ENCODE measurements around the gene KRTAP5-6.
A peak's percentile ranks its signal among the peaks of the same experiment; 100 is the strongest.

KRTAP5-6 gene, protein sequence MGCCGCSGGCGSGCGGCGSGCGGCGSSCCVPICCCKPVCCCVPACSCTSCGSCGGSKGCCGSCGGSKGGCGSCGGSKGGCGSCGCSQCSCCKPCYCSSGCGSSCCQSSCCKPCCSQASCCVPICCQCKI

DNA sequence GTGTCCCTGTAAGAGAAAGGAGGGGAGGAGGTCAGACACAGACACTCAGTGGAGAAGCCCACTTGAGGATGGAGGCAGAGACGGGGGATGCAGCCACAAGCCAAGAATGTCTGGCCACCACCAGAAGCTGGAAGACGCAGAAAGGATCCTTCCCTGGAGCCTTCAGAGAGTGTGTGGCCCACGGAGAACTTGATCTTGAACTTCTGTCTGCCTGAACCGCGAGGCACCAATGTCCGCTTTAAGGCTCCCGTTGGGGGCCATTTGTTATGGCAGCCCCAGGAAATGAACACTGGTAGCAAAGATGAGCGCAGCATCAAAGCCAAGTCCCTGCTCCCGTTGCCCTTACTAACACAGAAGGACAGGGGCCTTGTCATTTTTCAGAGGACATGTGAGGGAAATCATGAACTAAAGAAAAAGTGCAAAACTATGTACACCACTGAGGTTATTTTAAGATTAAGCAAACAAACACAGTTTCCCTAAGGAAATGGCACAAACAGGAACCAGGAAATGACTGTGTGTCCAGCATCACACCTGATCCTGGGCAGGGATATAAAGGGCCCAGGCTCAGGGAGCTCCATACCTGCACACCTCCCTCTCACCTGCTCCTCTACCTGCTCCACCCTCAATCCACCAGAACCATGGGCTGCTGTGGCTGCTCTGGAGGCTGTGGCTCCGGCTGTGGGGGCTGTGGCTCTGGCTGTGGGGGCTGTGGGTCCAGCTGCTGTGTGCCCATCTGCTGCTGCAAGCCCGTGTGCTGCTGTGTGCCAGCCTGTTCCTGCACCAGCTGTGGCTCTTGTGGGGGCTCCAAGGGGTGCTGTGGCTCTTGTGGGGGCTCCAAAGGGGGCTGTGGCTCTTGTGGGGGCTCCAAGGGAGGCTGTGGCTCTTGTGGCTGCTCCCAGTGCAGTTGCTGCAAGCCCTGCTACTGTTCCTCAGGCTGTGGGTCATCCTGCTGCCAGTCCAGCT lies at the start of gene KRTAP5-6:
KRTAP5-6 (plus strand) TSS at position 588 of the 963 bp plus-strand sequence; CDS start at position 639, 51 bp downstream.
- no peak for DNase-seq

DNA sequence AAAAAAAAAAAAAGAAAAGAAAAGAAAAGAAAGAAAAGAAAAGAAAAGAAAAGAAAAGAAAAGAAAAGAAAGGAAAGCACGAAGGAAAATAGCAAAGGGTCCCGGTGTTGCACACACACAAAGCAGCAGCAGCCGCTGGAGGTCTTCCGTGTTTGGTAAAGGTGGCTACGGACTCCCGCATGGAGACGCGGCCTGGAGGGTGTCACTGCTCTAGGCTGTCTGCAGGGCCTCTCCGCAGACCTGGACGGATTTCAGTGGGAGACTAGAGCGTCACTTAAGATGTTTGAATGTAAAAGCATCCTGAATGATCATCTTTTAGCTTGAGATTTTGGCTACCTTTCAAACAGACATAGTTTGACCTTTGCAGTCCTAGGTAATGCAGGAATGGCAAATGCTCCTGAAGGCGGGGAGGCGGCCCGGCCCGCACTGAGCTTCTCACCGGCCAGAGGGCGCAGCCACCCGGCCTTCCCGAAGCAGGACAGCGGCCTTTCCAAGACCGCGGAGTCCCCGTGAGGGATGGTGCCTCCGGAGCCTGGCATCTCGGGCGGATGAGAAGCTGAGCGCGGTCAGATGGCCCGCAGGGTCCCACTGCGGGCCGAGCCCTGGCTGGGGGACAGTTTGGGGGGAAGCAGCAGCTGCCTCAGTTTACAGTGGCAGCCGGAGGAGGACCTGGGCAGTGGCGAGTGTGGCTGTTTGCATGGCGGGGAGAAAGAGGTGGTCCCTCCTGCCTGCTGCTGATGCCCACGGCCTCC lies 48.9 kb upstream of the KRTAP5-6 start:
- no peak for DNase-seq

DNA sequence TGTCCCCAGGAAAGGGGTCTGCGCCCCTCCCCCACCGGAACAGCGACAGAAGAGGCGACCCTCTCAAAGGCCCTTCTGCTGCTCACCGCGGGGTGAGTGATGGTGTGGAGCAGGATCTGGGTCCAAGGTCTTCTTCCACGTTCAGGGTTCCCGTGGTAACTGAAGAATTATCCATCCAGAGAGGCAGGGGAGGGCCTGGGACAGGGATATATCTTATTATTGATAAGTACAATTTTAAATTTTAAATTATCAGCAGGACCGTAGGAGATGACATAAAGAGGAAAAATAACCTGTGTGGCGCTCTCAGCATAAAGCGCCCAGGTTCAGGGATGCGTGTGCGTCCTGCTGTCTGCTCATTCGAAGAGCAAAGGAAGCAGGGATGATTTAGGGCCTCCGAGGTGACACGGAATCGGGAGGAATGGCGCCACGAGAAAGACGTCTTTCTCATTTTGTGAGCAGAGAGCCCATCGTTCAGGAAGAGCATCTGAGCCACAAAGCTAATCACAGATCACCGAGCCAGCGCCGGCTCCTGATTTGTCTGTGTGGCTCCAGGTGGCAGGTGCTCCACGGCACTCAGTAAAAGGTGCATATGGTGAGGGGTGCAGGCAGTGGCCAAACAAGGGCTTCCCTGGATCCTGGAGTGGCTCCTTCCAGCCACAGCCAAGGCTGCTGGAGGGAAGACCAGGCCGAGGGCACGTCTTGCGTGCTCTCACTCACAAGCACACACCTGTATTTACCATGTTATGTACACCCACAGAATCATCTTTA lies 48.2 kb upstream of the KRTAP5-6 start:
- no peak for DNase-seq

DNA sequence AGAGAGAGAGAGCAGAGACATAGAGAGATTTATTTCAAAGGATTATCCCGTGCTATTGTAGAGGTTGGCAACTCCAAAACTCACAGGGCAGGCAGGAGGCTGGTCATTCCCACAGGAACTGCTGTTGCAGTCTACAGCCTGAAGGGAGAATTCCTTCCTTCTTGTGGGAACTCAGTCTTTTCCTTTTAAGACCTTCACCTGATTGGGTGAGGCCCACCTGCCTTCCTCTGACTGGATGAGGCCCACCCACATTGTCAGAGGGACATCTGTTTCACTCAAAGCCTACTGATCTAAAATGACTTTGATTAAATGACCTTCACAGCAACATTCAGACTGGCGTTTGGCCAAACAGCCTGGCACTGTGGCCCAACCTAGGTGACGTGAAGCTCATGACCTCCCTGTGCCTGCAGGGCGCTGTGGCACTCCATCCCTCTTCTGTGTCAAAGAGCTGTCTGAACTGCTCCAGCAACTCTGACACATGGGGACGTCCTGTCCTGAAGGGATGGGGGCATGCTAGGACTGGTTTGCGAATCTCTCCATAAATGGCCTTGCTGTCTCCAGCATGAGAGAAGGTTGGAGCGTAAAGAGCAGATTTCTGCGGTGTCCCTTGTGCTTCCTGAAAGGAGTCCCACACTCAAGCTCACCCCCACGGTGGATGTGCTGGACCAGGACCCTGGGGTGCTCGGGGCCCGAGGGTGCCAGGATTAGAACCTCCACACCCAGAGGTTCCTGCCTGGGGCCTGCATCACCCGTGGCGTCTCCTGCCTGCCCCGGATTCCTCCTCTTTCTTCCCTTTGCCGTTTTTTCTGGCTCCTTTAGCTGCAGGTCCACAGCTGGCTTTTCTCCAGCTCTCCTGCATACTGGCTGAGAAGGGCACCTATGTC lies 46.7 kb upstream of the KRTAP5-6 start:
- DNase-seq = no peak

DNA sequence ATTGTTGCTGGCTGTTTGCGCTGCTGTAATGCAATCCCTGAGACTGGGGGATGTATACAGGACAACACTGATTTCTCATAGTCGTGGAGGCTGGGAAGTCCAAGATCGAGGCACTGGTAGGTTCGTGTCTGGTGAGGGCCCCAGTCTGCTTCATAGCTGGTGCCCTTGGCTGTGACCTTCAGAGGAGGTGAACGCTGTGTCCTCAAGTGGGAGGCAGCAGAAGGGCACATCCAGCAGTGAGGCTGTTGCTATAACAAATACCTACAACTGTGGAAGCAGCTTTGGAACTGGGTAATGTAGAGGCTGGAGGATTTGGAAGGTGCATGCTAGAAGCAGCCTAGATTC lies 46.1 kb upstream of the KRTAP5-6 start:
- no peak for DNase-seq

DNA sequence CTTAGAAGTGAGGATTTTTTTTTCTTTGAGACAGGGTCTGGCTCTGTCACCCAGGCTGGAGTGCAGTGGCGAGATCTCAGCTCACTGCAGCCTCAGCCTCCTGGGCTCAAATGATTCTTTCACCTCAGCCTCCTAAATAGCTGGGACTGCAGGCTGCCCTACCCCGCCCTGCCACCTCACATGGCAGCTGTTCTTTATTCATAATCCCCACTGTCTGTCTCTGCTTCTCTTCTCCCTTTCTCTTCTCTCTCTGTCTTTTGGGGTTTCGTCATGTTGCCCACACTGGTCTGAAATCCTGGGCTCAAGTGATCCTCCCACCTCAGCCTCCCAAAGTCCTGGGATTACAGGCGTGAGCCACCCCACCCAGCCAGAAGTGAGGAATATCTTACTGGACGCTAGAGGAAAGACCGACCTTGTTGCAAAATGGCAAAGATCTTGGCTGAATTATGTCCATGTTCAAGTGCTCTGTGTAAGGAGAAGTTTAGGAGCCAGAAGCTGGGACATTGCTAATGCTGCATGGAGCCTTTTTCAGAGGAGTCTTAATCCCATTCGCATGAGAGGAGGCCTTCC lies 45.5 kb upstream of the KRTAP5-6 start:
- DNase-seq = no peak

DNA sequence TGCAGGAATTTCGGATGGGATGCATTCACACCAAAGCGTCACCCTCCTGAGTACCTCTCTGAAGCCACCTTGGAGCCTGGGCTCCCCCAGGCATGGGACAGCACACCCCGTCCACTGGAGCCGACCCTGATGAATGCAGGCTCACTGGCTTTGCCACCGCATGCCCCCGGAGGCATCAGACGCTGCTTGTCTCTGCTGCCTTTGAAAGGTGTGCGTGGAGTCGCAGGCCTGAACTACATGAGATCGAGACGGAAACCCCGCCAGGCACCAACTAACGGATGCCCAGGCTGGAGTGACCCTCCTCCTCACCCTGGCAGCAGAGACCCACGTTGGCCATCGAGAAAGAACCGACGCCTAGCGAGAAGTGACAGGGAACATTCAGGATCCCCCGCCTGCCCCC lies 45.0 kb upstream of the KRTAP5-6 start:
- DNase-seq = no peak

DNA sequence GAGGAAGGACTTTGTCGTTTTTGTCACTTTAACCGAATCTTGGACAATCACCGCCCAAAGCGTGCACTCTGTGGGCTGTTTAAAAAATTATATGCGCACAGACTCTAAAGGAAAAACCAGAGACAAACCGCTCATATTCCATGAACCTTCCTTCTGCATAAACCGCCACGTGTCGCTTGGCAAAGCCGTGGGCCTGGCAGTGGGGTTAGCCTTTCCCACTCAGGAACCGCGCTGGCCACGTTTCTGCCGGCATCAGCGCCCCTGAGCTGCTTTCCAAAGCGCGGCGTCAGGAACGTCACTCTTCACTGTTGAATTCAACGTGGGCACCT lies 44.6 kb upstream of the KRTAP5-6 start:
- DNase-seq = no peak

DNA sequence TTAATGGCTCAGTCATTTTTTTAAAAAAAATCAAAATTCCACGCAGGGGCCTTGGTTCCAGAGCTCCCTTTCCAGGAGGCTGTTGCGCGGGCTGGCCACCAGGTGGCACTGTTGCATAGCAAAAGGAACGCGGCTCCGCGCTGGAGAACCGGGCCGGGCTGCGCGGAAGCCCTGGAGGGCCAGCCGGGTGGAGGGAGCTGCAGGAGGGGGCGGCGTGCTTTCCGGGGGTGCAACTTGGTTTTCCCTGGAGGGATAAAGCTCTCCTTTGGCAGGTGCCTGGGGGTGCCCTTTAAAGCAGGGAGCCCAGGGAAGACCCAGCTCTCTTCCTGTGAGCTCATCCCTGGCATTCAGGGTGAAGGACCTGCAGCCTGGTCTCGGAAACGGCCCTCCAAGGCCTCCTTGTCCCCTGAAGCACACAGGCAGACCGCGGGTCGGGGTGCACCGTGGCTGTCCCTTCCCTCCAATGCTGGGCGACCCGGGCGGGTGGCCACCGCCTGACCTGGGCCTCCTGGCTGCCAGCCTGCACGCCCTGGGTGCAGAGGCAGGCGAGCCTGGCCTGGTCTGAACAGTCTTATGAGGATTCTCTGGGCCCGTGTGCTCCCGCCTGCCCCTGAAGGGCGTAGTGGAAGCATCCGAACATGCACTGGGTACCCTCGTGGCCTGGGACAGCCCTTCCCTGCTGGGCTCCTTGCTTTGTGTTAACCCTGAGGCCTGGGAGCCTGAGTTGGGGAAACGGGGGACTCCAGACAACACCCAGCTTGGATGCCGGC lies 44.0 kb upstream of the KRTAP5-6 start:
- DNase-seq = peak; percentile 83

DNA sequence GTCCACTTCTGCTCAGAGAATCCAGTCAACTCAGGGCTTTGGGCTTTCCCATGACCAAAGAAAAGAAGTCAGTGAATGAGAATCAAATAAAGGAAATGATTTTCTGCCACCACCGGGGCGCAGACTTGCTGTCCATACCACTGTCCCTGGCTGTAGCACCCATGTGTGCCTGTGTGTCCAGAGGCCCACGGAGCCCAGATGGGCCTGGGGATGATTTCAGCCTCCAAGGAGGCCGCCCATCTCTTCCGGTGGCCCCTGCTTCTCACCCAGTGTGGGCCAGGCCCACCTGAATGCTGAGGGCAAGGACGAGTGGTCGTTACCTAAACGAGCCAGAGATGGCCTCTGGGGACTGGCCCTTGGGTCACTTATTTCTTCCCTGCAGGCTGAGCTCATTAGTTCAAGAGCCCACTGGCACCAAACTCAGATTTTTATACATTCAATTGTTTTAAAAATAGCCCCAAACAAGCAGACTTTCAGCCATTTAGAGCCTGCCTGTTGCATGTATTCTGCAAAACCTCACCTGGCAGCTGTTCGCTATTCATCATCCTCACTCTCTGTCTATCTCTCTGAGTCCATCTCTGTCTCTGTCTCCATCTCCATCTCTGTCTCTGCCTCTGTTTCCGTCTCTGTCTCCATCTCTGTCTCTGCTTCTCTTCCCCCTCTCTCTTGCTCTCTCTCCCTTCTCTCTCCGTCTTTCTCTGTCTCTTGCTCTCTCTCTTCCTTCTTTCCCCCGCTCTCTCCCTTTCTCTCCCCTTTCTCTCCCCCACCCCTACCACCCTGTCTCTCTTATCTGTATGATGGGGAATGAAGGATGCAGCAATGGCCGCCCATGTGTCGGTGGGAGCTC lies 43.2 kb upstream of the KRTAP5-6 start:
- no peak for DNase-seq

DNA sequence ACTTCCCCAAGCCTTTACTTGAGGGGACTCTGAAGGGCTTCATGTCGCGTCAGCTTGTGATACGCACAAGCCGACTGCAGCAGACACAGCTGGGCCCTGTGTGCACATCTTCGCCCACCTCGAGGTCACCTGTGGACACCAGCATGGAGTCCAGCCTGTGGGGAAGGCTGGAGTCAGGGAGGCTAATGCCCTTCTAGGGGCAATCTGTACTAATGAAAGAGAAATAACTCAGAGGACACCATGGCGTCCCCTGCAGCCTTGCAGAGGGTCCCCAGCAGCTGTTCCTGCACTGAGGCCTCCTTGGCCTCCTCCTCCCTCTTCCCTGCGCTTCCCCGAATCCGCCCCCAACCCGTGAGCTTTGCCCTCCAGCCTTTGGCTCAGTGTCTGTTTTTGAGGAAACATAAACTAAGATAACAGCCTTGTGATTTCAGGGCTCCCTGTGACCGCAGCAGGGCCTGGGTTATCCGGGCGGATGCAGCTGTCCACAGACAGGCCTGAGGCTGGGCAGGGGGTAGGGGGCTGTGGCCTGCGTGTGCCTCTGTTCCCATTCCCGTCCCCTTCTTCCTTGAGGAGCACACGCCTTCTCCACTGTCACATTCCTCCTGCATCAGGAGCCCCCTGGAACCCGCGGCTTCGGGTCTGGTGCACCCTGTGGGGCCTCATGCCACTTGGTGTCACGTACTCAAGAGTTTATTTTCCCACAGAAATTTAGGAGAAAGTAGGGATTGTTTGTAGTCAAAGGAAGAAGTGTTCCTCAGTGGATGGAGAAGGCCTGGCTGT lies 42.4 kb upstream of the KRTAP5-6 start:
- no peak for DNase-seq

DNA sequence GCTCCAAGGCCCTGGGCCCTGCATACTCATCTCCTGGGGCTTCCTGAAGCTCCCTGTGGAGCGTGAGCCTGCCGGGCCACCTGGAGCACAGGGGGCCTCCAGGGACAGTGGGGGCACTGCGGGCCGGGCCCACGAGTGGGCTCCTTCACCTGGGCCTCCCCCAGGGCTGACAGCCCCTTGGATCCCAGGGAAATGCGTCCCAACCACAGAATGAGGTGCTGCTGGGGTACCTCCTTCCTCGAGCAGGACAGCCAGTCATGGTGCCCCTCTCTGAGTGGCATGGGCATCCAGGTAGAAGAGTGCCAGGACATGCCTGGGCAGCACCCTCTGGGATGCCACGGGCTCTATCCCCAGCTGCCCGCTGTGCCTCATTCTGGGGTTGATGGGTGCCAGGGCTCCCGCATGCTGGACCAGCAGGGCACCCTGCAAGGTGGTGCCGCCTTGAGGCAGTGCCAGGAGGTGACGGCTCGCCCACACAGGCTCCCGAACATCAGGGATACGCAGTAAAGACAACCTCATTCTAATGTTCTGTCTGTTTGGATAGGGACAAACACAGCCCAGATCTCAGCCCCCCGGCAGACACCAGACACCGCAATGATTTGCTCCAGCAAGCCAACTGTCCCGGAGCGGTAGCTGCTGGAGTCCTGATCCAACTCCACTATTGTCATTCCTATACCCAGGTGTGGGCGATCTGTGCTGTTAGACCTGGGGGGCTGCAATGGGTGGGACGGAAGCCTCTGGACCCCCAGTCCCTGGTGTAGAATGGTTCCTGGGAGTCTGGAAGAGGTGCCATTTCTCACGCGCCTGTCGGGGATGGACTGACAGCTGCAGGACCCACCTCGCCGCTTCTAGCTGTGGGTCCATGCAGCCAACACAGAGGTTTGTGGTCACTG lies 41.6 kb upstream of the KRTAP5-6 start:
- no peak for DNase-seq

DNA sequence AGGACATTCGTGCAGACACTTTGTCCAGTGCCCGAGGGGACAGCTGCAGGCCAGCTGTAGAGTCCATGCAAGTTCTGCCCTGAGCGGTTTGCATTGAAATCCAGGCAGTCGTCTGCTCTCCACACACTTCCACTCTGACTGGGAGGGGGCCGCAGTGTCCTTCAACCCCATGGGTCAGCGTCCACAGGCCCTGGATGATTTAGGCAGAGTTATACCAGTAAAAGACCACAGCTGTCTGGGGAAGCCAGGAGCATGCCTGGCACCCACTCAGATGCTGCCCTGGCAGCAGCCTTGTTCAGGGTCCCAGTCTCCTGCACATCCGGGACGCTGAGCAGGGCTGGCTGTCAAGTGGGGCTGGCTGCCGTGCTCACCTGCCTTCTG lies 40.9 kb upstream of the KRTAP5-6 start:
- DNase-seq = no peak

DNA sequence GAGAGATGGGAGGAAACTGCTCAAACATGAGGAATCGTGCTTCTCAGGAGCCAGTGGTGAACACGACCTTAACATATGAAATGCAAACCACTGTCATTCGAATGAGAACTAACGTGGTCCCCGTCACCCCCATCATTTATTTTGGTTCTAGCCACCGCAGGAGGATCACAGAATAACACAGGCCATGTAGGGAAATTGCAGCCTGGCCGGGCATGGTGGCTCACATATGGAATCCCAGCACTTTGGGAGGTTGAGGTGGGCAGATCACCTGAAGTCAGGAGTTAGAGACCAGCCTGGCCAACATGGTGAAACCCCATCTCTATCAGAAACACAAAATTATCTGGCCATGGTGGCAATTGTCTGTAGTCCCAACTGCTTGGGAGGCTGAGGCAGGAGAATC lies 40.3 kb upstream of the KRTAP5-6 start:
- no peak for DNase-seq

DNA sequence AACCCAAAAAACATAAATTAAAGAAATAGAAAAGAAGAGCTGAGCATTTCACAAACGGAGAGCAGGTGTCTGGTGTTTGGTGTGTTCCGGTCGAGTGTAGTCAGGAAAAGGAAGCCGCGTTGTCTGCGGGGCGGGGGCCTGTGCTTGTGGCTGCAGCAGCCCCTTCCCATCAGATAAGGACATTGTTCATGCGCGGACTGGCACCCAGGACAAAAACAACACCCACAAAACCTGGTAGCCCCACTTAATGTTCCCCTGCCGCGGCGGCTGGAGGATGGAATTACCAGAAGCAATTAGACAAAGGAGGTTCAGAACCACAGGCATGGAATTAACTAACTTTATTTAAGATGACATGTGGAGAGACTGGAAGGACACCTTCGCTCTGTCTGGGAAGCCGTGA lies 37.5 kb upstream of the KRTAP5-6 start:
- DNase-seq = no peak

DNA sequence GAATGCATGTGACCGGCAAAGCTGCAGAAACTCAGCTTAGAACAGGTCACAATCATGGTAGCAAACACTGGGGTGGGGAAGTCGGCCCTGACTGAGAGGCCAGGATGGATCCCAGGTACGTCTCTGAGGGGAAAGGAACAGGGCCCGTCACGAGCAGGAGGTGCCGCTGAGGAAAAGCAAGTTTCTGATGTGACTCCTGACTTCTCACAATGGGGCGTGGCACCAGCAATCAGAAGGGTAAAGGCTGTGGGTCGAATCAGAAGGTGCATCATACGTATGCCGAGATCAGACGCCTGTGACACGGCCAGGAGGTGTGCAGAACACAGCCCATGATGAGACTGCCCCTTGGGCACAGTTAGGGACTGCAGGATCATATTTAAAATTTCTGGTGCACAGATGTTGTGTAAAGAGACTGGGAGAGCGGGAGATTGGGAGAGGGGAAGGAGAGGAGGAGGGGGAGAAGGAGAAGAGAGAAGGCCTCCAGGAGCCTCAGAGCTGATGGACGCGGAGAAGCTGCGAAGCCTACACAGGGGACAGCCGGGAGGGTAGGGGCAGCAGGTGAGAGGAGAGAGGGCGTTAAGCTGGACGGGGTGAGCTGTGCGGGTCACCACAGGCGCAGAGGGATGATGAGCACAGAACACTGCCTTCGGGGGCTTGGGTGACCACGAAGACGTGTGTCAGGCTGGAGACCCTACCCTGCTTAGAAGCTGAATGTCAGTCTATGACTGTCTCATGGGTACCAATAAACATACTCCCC lies 36.7 kb upstream of the KRTAP5-6 start:
- no peak for DNase-seq
